Type B pancreatic cell (in vitro differentiated cells): ENCODE data around the gene STK33. TPM values are rescaled to one million over a fixed set of nuclear protein-coding genes. Genes with fewer than 3 reads are reported as not detected.

Experiments used
- DNase-seq: peaks from one replicate; pipeline ENCODE4 v3.0.0; 2021; ENCODE audit warnings: mixed read lengths; ENCODE audit not compliant: unreplicated experiment; ENCODE audit errors: extremely low spot score
- H3K27ac Mint-ChIP-seq: 2 replicates; pipeline ENCODE4 v1.8.0; 2021; ENCODE audit warnings: mild to moderate bottlenecking, mixed read lengths
- H3K27me3 Mint-ChIP-seq: 2 replicates; pipeline ENCODE4 v1.8.0; 2021; ENCODE audit warnings: mixed read lengths
- H3K36me3 Mint-ChIP-seq: 2 replicates; pipeline ENCODE4 v1.8.0; 2021; ENCODE audit warnings: mixed read lengths
- H3K4me1 Mint-ChIP-seq: one replicate; pipeline ENCODE4 v1.8.0; 2021; ENCODE audit warnings: mixed read lengths; ENCODE audit not compliant: unreplicated experiment
- H3K4me3 Mint-ChIP-seq: 2 replicates; pipeline ENCODE4 v1.8.0; 2021; ENCODE audit warnings: mild to moderate bottlenecking, mixed read lengths
- H3K9me3 Mint-ChIP-seq: 2 replicates; pipeline ENCODE4 v1.8.0; 2021; ENCODE audit warnings: mixed read lengths
- total RNA-seq: library from RNA; stranded (reverse); gene quantifications from 2 replicates; pipeline ENCODE4 v1.2.1, GENCODE V29; 2021; ENCODE audit warnings: low replicate concordance
- TF ChIP-seq, protein P1 (sequence below): fragments of 200-600 bp; sonication (generic); conservative IDR thresholded peaks from 2 replicates; pipeline ENCODE4 v1.5.0; 2021; ENCODE audit warnings: antibody characterized with exemption, mild to moderate bottlenecking

The STK33 gene
- total RNA-seq, 1 donor from 2014 or later = 20.3 TPM

DNA sequence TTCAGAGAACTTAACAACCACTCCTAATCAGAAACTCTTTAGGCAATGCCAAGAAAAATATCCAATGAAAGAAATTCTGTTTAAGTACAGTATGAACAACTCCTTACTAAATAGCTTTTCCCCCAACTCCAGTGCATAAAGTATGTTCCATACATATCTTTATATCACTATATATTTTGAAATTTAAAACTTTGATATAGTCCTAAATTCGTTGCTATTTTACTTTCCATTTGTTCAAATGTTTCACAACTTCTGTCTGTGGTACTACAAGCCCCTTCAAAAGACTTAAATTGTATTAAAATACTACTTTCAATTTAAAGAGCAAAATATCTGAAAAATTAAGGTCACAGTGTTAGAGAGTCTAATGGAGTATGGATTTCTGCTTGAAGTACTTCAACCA lies 52.6 kb downstream of the STK33 start:
- no peaks in the 10 kb centered on the region for H3K9me3 Mint-ChIP-seq
- no peak overlapping the region for H3K4me3 Mint-ChIP-seq
- H3K4me1 Mint-ChIP-seq = no peaks in the 10 kb centered on the region
- H3K27ac Mint-ChIP-seq = no peak overlapping the region
- no peak for DNase-seq
- TF ChIP-seq, protein P1, sequence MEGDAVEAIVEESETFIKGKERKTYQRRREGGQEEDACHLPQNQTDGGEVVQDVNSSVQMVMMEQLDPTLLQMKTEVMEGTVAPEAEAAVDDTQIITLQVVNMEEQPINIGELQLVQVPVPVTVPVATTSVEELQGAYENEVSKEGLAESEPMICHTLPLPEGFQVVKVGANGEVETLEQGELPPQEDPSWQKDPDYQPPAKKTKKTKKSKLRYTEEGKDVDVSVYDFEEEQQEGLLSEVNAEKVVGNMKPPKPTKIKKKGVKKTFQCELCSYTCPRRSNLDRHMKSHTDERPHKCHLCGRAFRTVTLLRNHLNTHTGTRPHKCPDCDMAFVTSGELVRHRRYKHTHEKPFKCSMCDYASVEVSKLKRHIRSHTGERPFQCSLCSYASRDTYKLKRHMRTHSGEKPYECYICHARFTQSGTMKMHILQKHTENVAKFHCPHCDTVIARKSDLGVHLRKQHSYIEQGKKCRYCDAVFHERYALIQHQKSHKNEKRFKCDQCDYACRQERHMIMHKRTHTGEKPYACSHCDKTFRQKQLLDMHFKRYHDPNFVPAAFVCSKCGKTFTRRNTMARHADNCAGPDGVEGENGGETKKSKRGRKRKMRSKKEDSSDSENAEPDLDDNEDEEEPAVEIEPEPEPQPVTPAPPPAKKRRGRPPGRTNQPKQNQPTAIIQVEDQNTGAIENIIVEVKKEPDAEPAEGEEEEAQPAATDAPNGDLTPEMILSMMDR = no peak
- H3K27me3 Mint-ChIP-seq = no peaks in the 10 kb centered on the region
- no peaks in the 10 kb centered on the region for H3K36me3 Mint-ChIP-seq

DNA sequence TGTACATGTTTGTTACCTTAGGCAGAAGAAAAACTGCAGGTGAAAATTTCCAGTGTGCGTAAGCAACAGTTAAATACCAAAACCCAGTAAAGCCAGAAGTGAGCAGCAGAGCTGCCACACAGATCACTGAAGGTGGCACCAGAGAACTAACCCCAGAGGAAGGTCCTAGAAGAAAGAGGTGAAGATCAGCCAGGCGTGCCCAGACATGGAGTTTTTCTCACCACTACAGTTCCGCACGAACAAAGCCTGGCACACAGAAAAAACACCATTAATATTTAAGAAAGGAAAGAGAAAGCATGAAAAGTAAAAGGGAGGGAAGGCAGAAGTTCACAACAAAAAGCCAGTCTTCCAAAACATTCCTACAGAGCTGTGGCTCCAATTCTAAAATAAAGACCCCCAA lies 60.7 kb downstream of the STK33 start:
- no peak overlapping the region for H3K4me3 Mint-ChIP-seq
- H3K27me3 Mint-ChIP-seq = no peaks in the 10 kb centered on the region
- H3K27ac Mint-ChIP-seq = no peak overlapping the region
- H3K36me3 Mint-ChIP-seq = no peaks in the 10 kb centered on the region
- DNase-seq = no peak
- TF ChIP-seq, protein P1 = no peak
- no peaks in the 10 kb centered on the region for H3K4me1 Mint-ChIP-seq
- H3K9me3 Mint-ChIP-seq = no peaks in the 10 kb centered on the region

DNA sequence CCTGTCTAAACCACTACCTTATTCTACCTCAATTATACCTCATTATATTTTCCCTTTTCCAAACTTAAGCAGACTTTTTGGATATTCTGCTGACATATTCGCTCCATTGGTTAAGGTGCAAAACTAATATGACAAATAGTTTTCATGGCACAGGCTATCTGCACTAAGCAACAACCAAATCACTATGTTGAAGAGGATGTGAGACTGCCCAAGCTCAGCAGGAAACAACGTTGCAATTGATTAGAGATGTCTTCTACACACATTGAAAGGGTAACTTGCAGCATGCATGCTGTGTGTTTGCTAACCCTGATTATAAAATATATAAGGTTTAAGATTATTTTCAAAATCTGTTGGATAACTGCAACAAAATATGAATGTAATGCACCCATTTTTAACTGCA lies 61.6 kb downstream of the STK33 start:
- TF ChIP-seq, protein P1 = no peak
- Mint-ChIP-seq H3K27ac (no peak overlapping the region), H3K4me3 (no peak overlapping the region), H3K4me1 (no peaks in the 10 kb centered on the region), H3K27me3 (no peaks in the 10 kb centered on the region), H3K9me3 (no peaks in the 10 kb centered on the region), H3K36me3 (no peaks in the 10 kb centered on the region)
- no peak for DNase-seq

DNA sequence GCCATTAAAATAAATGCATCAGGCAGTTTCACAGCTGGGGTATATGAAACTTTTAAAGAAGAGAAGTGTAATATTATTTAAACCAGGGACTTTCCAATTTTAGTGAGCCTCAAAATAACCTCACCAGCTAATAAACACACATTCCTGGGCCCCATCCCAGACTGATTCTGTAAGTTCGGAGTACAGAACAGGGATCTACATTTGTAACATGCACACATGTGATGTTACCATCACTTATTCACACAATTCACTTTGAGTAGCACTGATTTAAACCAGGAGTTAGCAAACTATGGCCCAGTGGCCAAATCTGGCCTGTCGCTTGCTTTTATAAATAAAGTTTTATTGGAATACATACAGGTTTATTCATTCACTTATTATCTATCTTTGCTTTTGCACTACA lies 62.0 kb downstream of the STK33 start:
- H3K27ac Mint-ChIP-seq = no peak overlapping the region
- DNase-seq = no peak
- no peaks in the 10 kb centered on the region for H3K36me3 Mint-ChIP-seq
- H3K9me3 Mint-ChIP-seq = no peaks in the 10 kb centered on the region
- H3K4me1 Mint-ChIP-seq = no peaks in the 10 kb centered on the region
- H3K4me3 Mint-ChIP-seq = no peak overlapping the region
- TF ChIP-seq, protein P1 = no peak
- no peaks in the 10 kb centered on the region for H3K27me3 Mint-ChIP-seq

DNA sequence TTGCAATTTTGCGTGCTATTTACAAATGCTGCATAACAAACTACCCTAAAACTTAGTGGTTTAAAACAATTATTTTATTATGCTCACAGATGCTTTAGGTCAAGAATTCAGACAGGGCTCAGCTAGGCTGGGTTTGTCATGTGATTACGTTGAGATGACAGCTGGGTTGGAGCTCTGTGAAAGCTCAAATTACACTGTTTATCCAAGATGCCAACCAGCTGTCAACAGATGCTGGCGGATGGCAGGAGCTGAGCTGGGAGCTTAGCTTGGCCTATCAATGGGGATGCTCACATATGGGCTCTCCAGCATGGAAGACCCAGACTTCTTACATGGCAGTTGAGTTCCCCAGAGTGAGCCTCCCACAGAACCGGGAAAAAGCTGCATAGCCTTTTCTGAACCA lies 62.7 kb downstream of the STK33 start:
- TF ChIP-seq, protein P1 = no peak
- H3K27ac Mint-ChIP-seq = no peak overlapping the region
- H3K9me3 Mint-ChIP-seq = no peaks in the 10 kb centered on the region
- no peak for DNase-seq
- H3K4me1 Mint-ChIP-seq = no peaks in the 10 kb centered on the region
- H3K36me3 Mint-ChIP-seq = no peaks in the 10 kb centered on the region
- no peaks in the 10 kb centered on the region for H3K27me3 Mint-ChIP-seq
- H3K4me3 Mint-ChIP-seq = no peak overlapping the region

DNA sequence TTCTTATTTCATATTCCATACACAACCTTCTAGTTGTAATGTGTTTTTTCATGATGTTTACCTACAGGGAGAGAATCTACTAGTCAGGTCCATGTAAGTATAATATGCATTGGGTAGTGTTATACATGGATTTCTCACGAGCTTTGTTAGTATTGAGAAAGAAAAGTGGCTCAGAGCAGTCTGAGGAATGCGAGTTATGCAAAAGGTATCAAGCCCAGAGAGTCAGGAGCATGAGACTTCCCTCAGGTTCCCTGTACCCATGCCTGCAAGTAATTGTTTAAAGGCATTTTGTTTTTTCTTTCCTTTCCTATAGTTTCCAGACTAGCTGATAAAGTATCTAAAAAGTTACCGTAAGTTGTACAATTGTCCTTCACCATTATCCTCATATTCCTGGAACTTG lies 66.1 kb downstream of the STK33 start:
- Mint-ChIP-seq H3K4me1 (no peaks in the 10 kb centered on the region), H3K36me3 (no peaks in the 10 kb centered on the region), H3K27ac (no peak overlapping the region), H3K27me3 (no peaks in the 10 kb centered on the region), H3K4me3 (no peak overlapping the region), H3K9me3 (no peaks in the 10 kb centered on the region)
- TF ChIP-seq, protein P1 = no peak
- no peak for DNase-seq
